KMS-11 (cell line): ENCODE data around the gene MED15.

Experiments used
- H2AFZ ChIP-seq: fragments of 200-600 bp; sonication (generic); 2 replicates; pipeline ENCODE4 v1.6.1; 2016; ENCODE audit warnings: antibody characterized with exemption, mixed run types, low read depth
- H3K27ac ChIP-seq: fragments of 200-600 bp; sonication (generic); 2 replicates; pipeline ENCODE4 v1.6.1; 2016; ENCODE audit warnings: mild to moderate bottlenecking, mixed run types
- H3K27me3 ChIP-seq: fragments of 200-600 bp; sonication (generic); 2 replicates; pipeline ENCODE4 v1.6.1; 2017; ENCODE audit warnings: mild to moderate bottlenecking, low read depth, mixed run types, moderate library complexity; ENCODE audit not compliant: insufficient read depth
- H3K36me3 ChIP-seq: fragments of 200-600 bp; sonication (generic); 2 replicates; pipeline ENCODE4 v1.6.1; 2017; ENCODE audit warnings: mild to moderate bottlenecking, mixed run types; ENCODE audit not compliant: insufficient read depth
- H3K4me1 ChIP-seq: fragments of 200-600 bp; sonication (generic); 2 replicates; pipeline ENCODE4 v1.6.1; 2016; ENCODE audit warnings: mild to moderate bottlenecking, low read depth, mixed run types; ENCODE audit not compliant: poor library complexity, severe bottlenecking
- H3K4me2 ChIP-seq: fragments of 200-600 bp; sonication (generic); 2 replicates; pipeline ENCODE4 v1.7.0; 2016; ENCODE audit warnings: mild to moderate bottlenecking, mixed run types
- H3K4me3 ChIP-seq: fragments of 200-600 bp; sonication (generic); IDR thresholded peaks from 2 replicates; pipeline ENCODE4 v1.6.1; 2017; ENCODE audit warnings: low read depth, low read length, mixed read lengths; ENCODE audit not compliant: insufficient read depth
- H3K79me2 ChIP-seq: fragments of 200-600 bp; sonication (generic); 2 replicates; pipeline ENCODE4 v1.6.1; 2016; ENCODE audit warnings: low read depth, mixed run types; ENCODE audit not compliant: insufficient read depth
- H3K9ac ChIP-seq: fragments of 200-600 bp; sonication (generic); 2 replicates; pipeline ENCODE4 v1.6.1; 2016; ENCODE audit warnings: mild to moderate bottlenecking, mixed run types
- H4K20me1 ChIP-seq: fragments of 200-600 bp; sonication (generic); 2 replicates; pipeline ENCODE4 v1.6.1; 2016; ENCODE audit warnings: mild to moderate bottlenecking, mixed run types; ENCODE audit not compliant: insufficient read depth
- CTCF ChIP-seq: fragments of 200-600 bp; sonication (generic); conservative IDR thresholded peaks from 2 replicates; pipeline ENCODE4 v1.6.1; 2017; ENCODE audit warnings: low read depth, mild to moderate bottlenecking, antibody characterized with exemption, low read length, moderate library complexity, mixed read lengths

Gene MED15

GRCh38 chr22:20595461-20595860 is 88.1 kb downstream of the MED15 start:
- no peaks in the 10 kb centered on the region for H3K79me2 ChIP-seq
- H3K9ac ChIP-seq, result no peak overlapping the region
- H3K4me3 ChIP-seq, result no peak overlapping the region
- no peaks in the 10 kb centered on the region for H3K4me1 ChIP-seq
- no peaks in the 10 kb centered on the region for H3K27me3 ChIP-seq
- no peak overlapping the region for H3K4me2 ChIP-seq
- H3K27ac ChIP-seq, result no peak overlapping the region
- no peaks in the 10 kb centered on the region for H4K20me1 ChIP-seq
- H2AFZ ChIP-seq, result no peak overlapping the region
- H3K36me3 ChIP-seq, result no peaks in the 10 kb centered on the region
- TF ChIP-seq CTCF, result no peak

- TF ChIP-seq CTCF, result no peak
- no peak overlapping the region for H2AFZ ChIP-seq
- no peaks in the 10 kb centered on the region for H3K27me3 ChIP-seq
- H3K4me1 ChIP-seq, result no peaks in the 10 kb centered on the region
- no peak overlapping the region for H3K27ac ChIP-seq
- H4K20me1 ChIP-seq, result no peaks in the 10 kb centered on the region
- no peak overlapping the region for H3K4me3 ChIP-seq
- H3K4me2 ChIP-seq, result no peak overlapping the region
- no peak overlapping the region for H3K9ac ChIP-seq
- no peaks in the 10 kb centered on the region for H3K79me2 ChIP-seq
- no peaks in the 10 kb centered on the region for H3K36me3 ChIP-seq
These were observed 91.7 kb downstream of the MED15 start for GRCh38 chr22:20599117-20599516.

GRCh38 chr22:20600137-20600673 is 92.8 kb downstream of the MED15 start:
- no peak overlapping the region for H3K9ac ChIP-seq
- no peak overlapping the region for H2AFZ ChIP-seq
- H3K27ac ChIP-seq, result no peak overlapping the region
- no peak overlapping the region for H3K4me2 ChIP-seq
- no peaks in the 10 kb centered on the region for H3K27me3 ChIP-seq
- H4K20me1 ChIP-seq, result no peaks in the 10 kb centered on the region
- H3K36me3 ChIP-seq, result no peaks in the 10 kb centered on the region
- H3K4me1 ChIP-seq, result no peaks in the 10 kb centered on the region
- H3K4me3 ChIP-seq, result no peak overlapping the region
- H3K79me2 ChIP-seq, result no peaks in the 10 kb centered on the region
- no peak for TF ChIP-seq CTCF

- Histone ChIP-seq H3K4me3 (no peak overlapping the region), H3K36me3 (no peaks in the 10 kb centered on the region), H3K27me3 (no peaks in the 10 kb centered on the region), H3K4me1 (peaks cover 6% of the 10 kb centered on the region), H3K27ac (no peak overlapping the region), H3K9ac (no peak overlapping the region), H3K79me2 (no peaks in the 10 kb centered on the region), H2AFZ (no peak overlapping the region), H3K4me2 (no peak overlapping the region), H4K20me1 (no peaks in the 10 kb centered on the region)
- no peak for TF ChIP-seq CTCF
These were observed 93.9 kb downstream of the MED15 start for GRCh38 chr22:20601308-20601707.
